Mucosa of descending colon (tissue), 3 donors: Measurements from ENCODE around the gene ARHGDIA. TPM values are rescaled to one million over a fixed set of nuclear protein-coding genes. Genes with fewer than 3 reads are reported as not detected.
"Not testable (repeated sequence)": the region's sequence is repeated elsewhere in the genome, so short reads cannot be mapped to it uniquely, and the experiment has no call there.

ENCODE experiments used
- ATAC-seq: fragments of 200-7000 bp; cut with Tn5 transposase; one replicate; pipeline ENCODE4 v1.9.1; 2020; ENCODE audit warnings: mild to moderate bottlenecking, moderate library complexity
- DNase-seq, 3 donors: peaks; one replicate each; pipeline ENCODE4 v3.0.0-alpha.2; 2020
- H3K36me3 ChIP-seq: fragments of 200-600 bp; one replicate; pipeline ENCODE4 v1.8.0; 2021; ENCODE audit warnings: low read depth, mild to moderate bottlenecking
- H3K4me1 ChIP-seq: fragments of 200-600 bp; one replicate; pipeline ENCODE4 v1.8.0; 2021; ENCODE audit warnings: low read depth, mild to moderate bottlenecking
- H3K4me3 ChIP-seq: fragments of 200-600 bp; one replicate; pipeline ENCODE4 v1.8.0; 2021; ENCODE audit warnings: mild to moderate bottlenecking
- H3K9me3 ChIP-seq: fragments of 200-600 bp; one replicate; pipeline ENCODE4 v1.8.0; 2021; ENCODE audit warnings: mild to moderate bottlenecking
- CTCF ChIP-seq: fragments of 200-600 bp; IDR thresholded peaks from one replicate; pipeline ENCODE4 v1.8.0; 2022; ENCODE audit warnings: antibody characterized with exemption, mild to moderate bottlenecking
- intact Hi-C, 2 donors: fragments of 100-400 bp; cut with DNase I in 1 of 2; cut with micrococcal nuclease in 1 of 2; formaldehyde crosslinking; loops; one replicate each; pipeline versions ENCODE4 v1.11.0 to v1.11.1; 2022; cut with DNase I, micrococcal nuclease
- long read RNA-seq, 2 donors: library from polyadenylated mRNA; unstranded; transcript quantifications; one replicate each; pipeline ENCODE4 v2.0.0, GENCODE V29; 2019 to 2021
- total RNA-seq, 3 donors: library from RNA; stranded (reverse); fragmentation: NEBNext Ultra II Directional in 2 of 3; extraction: Animal tissue kit (Norgen Biotek cat#: 25700) in 2 of 3; gene quantifications; one replicate each; pipeline versions ENCODE4 v1.2.1 to v1.2.4, GENCODE V29; 2021 to 2023
- donor health status: DM: no; HTN: no; CAD: no; lungs with moderate emphysema.
- donor health status: DM: no; HTN: no; CAD: no.
- donor health status: DM: no; HTN: yes; CAD: no.

The ARHGDIA gene
- total RNA-seq, result 100 to 1,000 TPM; 326 to 473 (median 442) TPM
- long read RNA-seq, donor 1, transcript ARHGDIA-201 (6 exons, 1,906 nt), result major isoform, 75 of 126 reads
- long read RNA-seq, donor 1, transcript ARHGDIA-207 (5 exons, 1,201 nt), result minor isoform, 8 of 126 reads
- long read RNA-seq, donor 1, partial matches to known transcripts, result 2 of 126 reads
- long read RNA-seq, donor 1, other reads (novel, unspliced or antisense), result 35 of 126 reads
- long read RNA-seq, donor 2, transcript ARHGDIA-207 (5 exons, 1,201 nt), result minor isoform, 6 of 49 reads
- long read RNA-seq, donor 2, transcript ARHGDIA-217 (7 exons, 886 nt), result minor isoform, 7 of 49 reads
- long read RNA-seq, donor 2, transcript ARHGDIA-201 (6 exons, 1,906 nt), result major isoform, 21 of 49 reads
- long read RNA-seq, donor 2, partial matches to known transcripts, result 2 of 49 reads
- long read RNA-seq, donor 2, other reads (novel, unspliced or antisense), result 13 of 49 reads

GRCh38 chr17:81870981-81871386, at the start of gene ARHGDIA:
Gene ARHGDIA, minus strand, starts transcription at chr17:81871337. Its CDS starts 1,407 bp downstream, at chr17:81869930.
- no peaks in the 10 kb centered on the region for H3K9me3 ChIP-seq
- H3K36me3 ChIP-seq, result no peaks in the 10 kb centered on the region
- ATAC-seq, result no peak
- peaks cover 54% of the 10 kb centered on the region for H3K4me1 ChIP-seq
- DNase-seq, result no peak
- H3K4me3 ChIP-seq, result peak within 1 kb of the TSS; percentile 87
- TF ChIP-seq CTCF, result no peak
- intact Hi-C loops, result no loop called here

GRCh38 chr17:81918832-81919545, 47.9 kb upstream of the ARHGDIA start:
- ATAC-seq (peak; percentile 82), DNase-seq (peak in 2 of 3 donors; percentile 81 to 89)
- Histone ChIP-seq H3K4me1 (peaks cover 42% of the 10 kb centered on the region), H3K9me3 (no peaks in the 10 kb centered on the region), H3K36me3 (peaks cover 7% of the 10 kb centered on the region), H3K4me3 (no peak overlapping the region)
- TF ChIP-seq CTCF, result no peak
- intact Hi-C loops, result no loop called here

- peak; percentile 9 for ATAC-seq
- intact Hi-C loops, H3K36me3 ChIP-seq, DNase-seq, H3K9me3 ChIP-seq: not testable (repeated sequence)
- Histone ChIP-seq H3K4me1 (peaks cover 35% of the 10 kb centered on the region), H3K4me3 (peak overlapping the region; percentile 95)
These were observed 47.2 kb upstream of the ARHGDIA start for GRCh38 chr17:81918333-81918669.

GRCh38 chr17:81917565-81918332, 46.6 kb upstream of the ARHGDIA start, which contains the start of gene SIRT7:
Gene SIRT7, minus strand, starts transcription at chr17:81918176. Its CDS starts 45 bp downstream, at chr17:81918131.
- ATAC-seq (peak; percentile 84), DNase-seq (peak; percentile 79 to 88 (median 88))
- H3K9me3 ChIP-seq, result no peaks in the 10 kb centered on the region
- peak within 1 kb of the TSS; percentile 95 for H3K4me3 ChIP-seq
- peaks cover 30% of the 10 kb centered on the region for H3K4me1 ChIP-seq
- TF ChIP-seq CTCF, result no peak
- H3K36me3 ChIP-seq, result peaks cover 9% of the 10 kb centered on the region
- intact Hi-C loops, result no loop called here

GRCh38 chr17:81916234-81917001, 45.3 kb upstream of the ARHGDIA start:
- ATAC-seq, result peak; percentile 54
- DNase-seq, result peak in 1 of 3 donors; percentile 67
- peaks cover 9% of the 10 kb centered on the region for H3K36me3 ChIP-seq
- intact Hi-C loops, result no loop called here
- peaks cover 27% of the 10 kb centered on the region for H3K4me1 ChIP-seq
- H3K9me3 ChIP-seq, result no peaks in the 10 kb centered on the region
- TF ChIP-seq CTCF, result no peak
- no peak overlapping the region for H3K4me3 ChIP-seq
